LNCaP clone FGC (cell line): ENCODE data around the gene CTDP1.

Experiments used
- DNase-seq: peaks from one replicate; pipeline ENCODE4 v3.0.0-alpha.2; 2011; ENCODE audit warnings: low read depth
- H3K4me3 ChIP-seq: 2 replicates; pipeline ENCODE4 v1.5.1; 2011; ENCODE audit warnings: mild to moderate bottlenecking, low read depth, low read length, control low read depth
- CTCF ChIP-seq: IDR thresholded peaks from 2 replicates; pipeline ENCODE4 v1.5.1; 2012; ENCODE audit warnings: mild to moderate bottlenecking; ENCODE audit not compliant: control insufficient read depth, insufficient read depth; ENCODE audit errors: extremely low read depth

Gene CTDP1

GRCh38 chr18:79754022-79754761 lies 74.6 kb downstream of the CTDP1 start:
- H3K4me3 ChIP-seq = no peak overlapping the region
- DNase-seq = no peak
- TF ChIP-seq CTCF = no peak

GRCh38 chr18:79754831-79755351 lies 75.3 kb downstream of the CTDP1 start:
- no peak overlapping the region for H3K4me3 ChIP-seq
- no peak for DNase-seq
- no peak for TF ChIP-seq CTCF

GRCh38 chr18:79755496-79756142 lies 76.0 kb downstream of the CTDP1 start:
- no peak for TF ChIP-seq CTCF
- H3K4me3 ChIP-seq = no peak overlapping the region
- no peak for DNase-seq

- no peak overlapping the region for H3K4me3 ChIP-seq
- DNase-seq = no peak
- TF ChIP-seq CTCF = no peak
Observed at GRCh38 chr18:79756143-79756500, 76.5 kb downstream of the CTDP1 start.

- no peak for DNase-seq
- no peak for TF ChIP-seq CTCF
- no peak overlapping the region for H3K4me3 ChIP-seq
Observed at GRCh38 chr18:79756826-79757225, 77.2 kb downstream of the CTDP1 start.

- no peak for DNase-seq
- no peak for TF ChIP-seq CTCF
- no peak overlapping the region for H3K4me3 ChIP-seq
Observed at GRCh38 chr18:79760348-79760747, 80.7 kb downstream of the CTDP1 start.
